LNCaP clone FGC (cell line): ENCODE measurements around the gene DNAJC9.

Experiments
- DNase-seq: peaks from one replicate; pipeline ENCODE4 v3.0.0-alpha.2; 2011; ENCODE audit warnings: low read depth
- H3K4me3 ChIP-seq: 2 replicates; pipeline ENCODE4 v1.5.1; 2011; ENCODE audit warnings: mild to moderate bottlenecking, low read depth, low read length, control low read depth
- CTCF ChIP-seq: IDR thresholded peaks from 2 replicates; pipeline ENCODE4 v1.5.1; 2012; ENCODE audit warnings: mild to moderate bottlenecking; ENCODE audit not compliant: control insufficient read depth, insufficient read depth; ENCODE audit errors: extremely low read depth

The DNAJC9 gene

GRCh38 chr10:73238990-73239566, 8.0 kb downstream of the DNAJC9 start:
- H3K4me3 ChIP-seq = no peak overlapping the region
- no peak for DNase-seq
- TF ChIP-seq CTCF = no peak

GRCh38 chr10:73234695-73235094, 12.4 kb downstream of the DNAJC9 start:
- no peak overlapping the region for H3K4me3 ChIP-seq
- DNase-seq = no peak
- no peak for TF ChIP-seq CTCF

- no peak for TF ChIP-seq CTCF
- no peak overlapping the region for H3K4me3 ChIP-seq
- DNase-seq = no peak
Measured at GRCh38 chr10:73233883-73234282, 13.2 kb downstream of the DNAJC9 start.

- no peak overlapping the region for H3K4me3 ChIP-seq
- DNase-seq = no peak
- TF ChIP-seq CTCF = no peak
Measured at GRCh38 chr10:73232887-73233286, 14.2 kb downstream of the DNAJC9 start.

- no peak for DNase-seq
- no peak overlapping the region for H3K4me3 ChIP-seq
- no peak for TF ChIP-seq CTCF
Measured at GRCh38 chr10:73229567-73229966, 17.5 kb downstream of the DNAJC9 start.

- no peak for DNase-seq
- no peak for TF ChIP-seq CTCF
- H3K4me3 ChIP-seq = no peak overlapping the region
Measured at GRCh38 chr10:73228247-73228646, 18.8 kb downstream of the DNAJC9 start.

GRCh38 chr10:73226663-73227062, 20.4 kb downstream of the DNAJC9 start:
- no peak for TF ChIP-seq CTCF
- no peak overlapping the region for H3K4me3 ChIP-seq
- DNase-seq = no peak
